ENCODE results near the gene SRSF9. TPM values are rescaled to one million over a fixed set of nuclear protein-coding genes. Genes with fewer than 3 reads are reported as not detected.

SRSF9 gene
- total RNA-seq, 2 experiments from 2014 or later = 124 TPM

DNA sequence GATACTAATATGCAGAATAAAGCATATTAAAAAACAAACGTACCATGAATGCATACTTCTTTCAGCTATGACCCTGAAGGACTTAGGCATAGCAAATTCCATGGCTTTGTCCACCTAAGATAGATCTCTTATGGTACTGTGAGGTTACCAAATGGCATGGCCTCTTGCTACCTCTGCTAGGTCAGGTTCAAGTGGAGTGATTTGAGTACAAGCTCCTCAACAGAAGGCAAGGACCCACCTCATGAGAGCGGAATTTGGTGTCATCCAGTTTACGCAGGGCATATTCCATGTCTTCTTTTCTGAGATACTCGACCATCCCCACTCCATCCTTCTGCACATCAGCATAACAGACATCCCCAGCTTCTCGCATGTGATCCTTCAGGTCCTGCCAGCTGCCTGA is 5.8 kb downstream of the SRSF9 start:
- intact Hi-C loops (cut with DNase I, micrococcal nuclease) = loop anchor here in 1 of 2 experiments (10.0 kb wide), 2 partner anchors 251 to 269 kb away; partner anchors contain the start of genes GCN1 and UNC119B
- ChIA-PET POLR2A (interaction anchor here (0.6 to 0.9 kb wide), 2 partner anchors 10 to 83 kb away, joined by 3 to 4 read pairs; no protein-coding TSS in a partner anchor), CTCF (no interaction called here)
- peaks cover 80% of the 10 kb centered on the region for H3K36me3 ChIP-seq (ENCODE audit: insufficient read depth, low read length)
- Mint-ChIP-seq H3K27me3 (no peaks in the 10 kb centered on the region), H3K36me3 (ENCODE audit: low read depth) (peaks cover 96% of the 10 kb centered on the region), H3K27ac (no peak overlapping the region), H3K4me3 (no peak overlapping the region), H3K4me1 (ENCODE audit: low read depth) (peaks cover 34% of the 10 kb centered on the region), H3K9me3 (no peaks in the 10 kb centered on the region)
- H3K27ac ChIP-seq (ENCODE audit: low read depth in 1 of 2, low read length in 2 of 2) = no peak overlapping the region
- no peaks in the 10 kb centered on the region for H3K9me3 ChIP-seq (ENCODE audit: control insufficient read depth in 1 of 2, insufficient read depth in 1 of 2, low read length in 2 of 2)
- TF ChIP-seq, protein P1, sequence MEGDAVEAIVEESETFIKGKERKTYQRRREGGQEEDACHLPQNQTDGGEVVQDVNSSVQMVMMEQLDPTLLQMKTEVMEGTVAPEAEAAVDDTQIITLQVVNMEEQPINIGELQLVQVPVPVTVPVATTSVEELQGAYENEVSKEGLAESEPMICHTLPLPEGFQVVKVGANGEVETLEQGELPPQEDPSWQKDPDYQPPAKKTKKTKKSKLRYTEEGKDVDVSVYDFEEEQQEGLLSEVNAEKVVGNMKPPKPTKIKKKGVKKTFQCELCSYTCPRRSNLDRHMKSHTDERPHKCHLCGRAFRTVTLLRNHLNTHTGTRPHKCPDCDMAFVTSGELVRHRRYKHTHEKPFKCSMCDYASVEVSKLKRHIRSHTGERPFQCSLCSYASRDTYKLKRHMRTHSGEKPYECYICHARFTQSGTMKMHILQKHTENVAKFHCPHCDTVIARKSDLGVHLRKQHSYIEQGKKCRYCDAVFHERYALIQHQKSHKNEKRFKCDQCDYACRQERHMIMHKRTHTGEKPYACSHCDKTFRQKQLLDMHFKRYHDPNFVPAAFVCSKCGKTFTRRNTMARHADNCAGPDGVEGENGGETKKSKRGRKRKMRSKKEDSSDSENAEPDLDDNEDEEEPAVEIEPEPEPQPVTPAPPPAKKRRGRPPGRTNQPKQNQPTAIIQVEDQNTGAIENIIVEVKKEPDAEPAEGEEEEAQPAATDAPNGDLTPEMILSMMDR (IDR thresholded peaks at IDR 0.05) = no peak
- H3K27me3 ChIP-seq (ENCODE audit: control insufficient read depth in 1 of 2, insufficient read depth in 2 of 2, low read length in 2 of 2) = no peaks in the 10 kb centered on the region
- no peak overlapping the region for H3K4me3 ChIP-seq (ENCODE audit: low read length)
- ATAC-seq (ENCODE audit: poor library complexity) (no peak), DNase-seq (no peak)
- H3K4me1 ChIP-seq (ENCODE audit: insufficient read depth, low read length) = peaks cover 26% of the 10 kb centered on the region

- ChIA-PET CTCF (no interaction called here), POLR2A (no interaction called here)
- Mint-ChIP-seq H3K4me3 (no peak overlapping the region), H3K27ac (no peak overlapping the region), H3K27me3 (no peaks in the 10 kb centered on the region), H3K9me3 (no peaks in the 10 kb centered on the region), H3K4me1 (ENCODE audit: low read depth) (peaks cover 20% of the 10 kb centered on the region), H3K36me3 (ENCODE audit: low read depth) (peaks cover 97% of the 10 kb centered on the region)
- Histone ChIP-seq H3K9me3 (ENCODE audit: control insufficient read depth in 1 of 2, insufficient read depth in 1 of 2, low read length in 2 of 2) (no peaks in the 10 kb centered on the region), H3K4me3 (ENCODE audit: low read length) (no peak overlapping the region), H3K4me1 (ENCODE audit: insufficient read depth, low read length) (peaks cover 13% of the 10 kb centered on the region), H3K27ac (ENCODE audit: low read depth in 1 of 2, low read length in 2 of 2) (no peak overlapping the region), H3K27me3 (ENCODE audit: control insufficient read depth in 1 of 2, insufficient read depth in 2 of 2, low read length in 2 of 2) (no peaks in the 10 kb centered on the region), H3K36me3 (ENCODE audit: insufficient read depth, low read length) (peaks cover 91% of the 10 kb centered on the region)
- ATAC-seq (ENCODE audit: poor library complexity) = no peak
- DNase-seq = no peak
- TF ChIP-seq, protein P1 (IDR thresholded peaks at IDR 0.05) = no peak
- intact Hi-C loops (cut with DNase I, micrococcal nuclease) = loop anchor here in 1 of 2 experiments (10.0 kb wide), 2 partner anchors 253 to 267 kb away; partner anchors contain the start of genes GCN1 and UNC119B
These were observed 7.4 kb downstream of the SRSF9 start for GRCh38 chr12:120462099-120462640.

- ATAC-seq (ENCODE audit: poor library complexity) (no peak), DNase-seq (no peak)
- ChIA-PET POLR2A (no interaction called here), CTCF (no interaction called here)
- Mint-ChIP-seq H3K36me3 (ENCODE audit: low read depth) (peaks cover 93% of the 10 kb centered on the region), H3K27ac (no peak overlapping the region), H3K4me1 (ENCODE audit: low read depth) (peaks cover under 1% of the 10 kb centered on the region), H3K4me3 (no peak overlapping the region), H3K27me3 (no peaks in the 10 kb centered on the region), H3K9me3 (no peaks in the 10 kb centered on the region)
- Histone ChIP-seq H3K36me3 (ENCODE audit: insufficient read depth, low read length) (peaks cover 87% of the 10 kb centered on the region), H3K4me3 (ENCODE audit: low read length) (no peak overlapping the region), H3K27ac (ENCODE audit: low read depth in 1 of 2, low read length in 2 of 2) (no peak overlapping the region), H3K27me3 (ENCODE audit: control insufficient read depth in 1 of 2, insufficient read depth in 2 of 2, low read length in 2 of 2) (no peaks in the 10 kb centered on the region), H3K9me3 (ENCODE audit: control insufficient read depth in 1 of 2, insufficient read depth in 1 of 2, low read length in 2 of 2) (no peaks in the 10 kb centered on the region), H3K4me1 (ENCODE audit: insufficient read depth, low read length) (no peaks in the 10 kb centered on the region)
- intact Hi-C loops (cut with DNase I, micrococcal nuclease) = loop anchor here in 1 of 2 experiments (10.0 kb wide), 2 partner anchors 255 to 265 kb away; partner anchors contain the start of genes GCN1 and UNC119B
- TF ChIP-seq, protein P1 (IDR thresholded peaks at IDR 0.05) = no peak
These were observed 9.4 kb downstream of the SRSF9 start for GRCh38 chr12:120460157-120460556.
